K562 (cell line): ENCODE results near the gene CHRNA9. TPM values are rescaled to one million over a fixed set of nuclear protein-coding genes. Genes with fewer than 3 reads are reported as not detected.
A peak's percentile ranks its signal among the peaks of the same experiment; 100 is the strongest.

ENCODE experiments used
- DACH1 ChIP-seq: fragments of 450-650 bp; IDR thresholded peaks from 2 replicates; pipeline ENCODE4 v1.6.1; 2018; ENCODE audit not compliant: partially characterized antibody
- DPF2 ChIP-seq: fragments of 450-650 bp; IDR thresholded peaks from 2 replicates; pipeline ENCODE4 v1.6.1; 2016
- GTF2B ChIP-seq: IDR thresholded peaks from 2 replicates; pipeline ENCODE4 v1.6.1; 2011; ENCODE audit not compliant: insufficient read length; ENCODE audit errors: extremely low read depth
- GTF2E2 ChIP-seq: fragments of 200-800 bp; sonication (Bioruptor generic); IDR thresholded peaks from 2 replicates; pipeline ENCODE4 v1.6.1; 2016; ENCODE audit warnings: missing genetic modification characterization, missing compliant biosample characterization
- JUND ChIP-seq, 2 experiments: IDR thresholded peaks; 2 replicates in 1 of 2; 3 replicates in 1 of 2; pipeline ENCODE4 v1.6.1; 2011; ENCODE audit warnings: borderline replicate concordance in 2 of 2, low read depth in 2 of 2, low read length in 2 of 2, improper control_type of control experiment in 1 of 2, missing biosample characterization in 1 of 2, missing genetic modification characterization in 1 of 2, missing genetic modification reagents in 1 of 2
- KLF10 ChIP-seq: fragments of 250-450 bp; sonication (Bioruptor Pico); IDR thresholded peaks from 2 replicates; pipeline ENCODE4 v1.6.1; 2021; ENCODE audit warnings: matching md5 sums
- MBD1 ChIP-seq: fragments of 250-450 bp; sonication (Bioruptor Pico); IDR thresholded peaks from 2 replicates; pipeline ENCODE4 v1.8.0; 2022; ENCODE audit warnings: inconsistent platforms
- NONO ChIP-seq, 2 experiments: fragments of 200-400 bp in 1 of 2; fragments of 450-650 bp in 1 of 2; formaldehyde crosslinking in 1 of 2; IDR thresholded peaks; 2 replicates each; pipeline ENCODE4 v1.6.1; 2017; ENCODE audit warnings: low read depth in 2 of 2, mild to moderate bottlenecking in 2 of 2, moderate library complexity in 2 of 2, low read length in 1 of 2
- NR2C2 ChIP-seq, 2 experiments: fragments of 200-800 bp in 1 of 2; sonication (Bioruptor generic) in 1 of 2; sonication (generic) in 1 of 2; formaldehyde crosslinking in 1 of 2; IDR thresholded peaks; 2 replicates each; pipeline versions ENCODE4 v1.6.1 to v1.8.0; 2016 to 2022; ENCODE audit warnings: mild to moderate bottlenecking in 1 of 2, missing compliant biosample characterization in 1 of 2, missing genetic modification characterization in 1 of 2, missing genetic modification reagents in 1 of 2
- POLR2AphosphoS5 ChIP-seq: IDR thresholded peaks from 2 replicates; pipeline ENCODE4 v1.6.1; 2011; ENCODE audit warnings: mild to moderate bottlenecking, low read depth, low read length, moderate library complexity; ENCODE audit not compliant: control insufficient read depth, insufficient read depth
- RAD21 ChIP-seq, 2 experiments: fragments of 250-450 bp in 1 of 2; fragments of 450-650 bp in 1 of 2; sonication (Bioruptor Pico) in 1 of 2; formaldehyde crosslinking in 1 of 2; IDR thresholded peaks in 1 of 2; conservative IDR thresholded peaks in 1 of 2; 2 replicates each; pipeline versions ENCODE4 v1.4.0 to v1.8.0; 2020 to 2022; ENCODE audit warnings: mild to moderate bottlenecking in 2 of 2, moderate library complexity in 1 of 2
- SNRNP70 ChIP-seq: fragments of 200-400 bp; formaldehyde crosslinking; optimal IDR thresholded peaks from 2 replicates; pipeline ENCODE3; 2017; ENCODE audit warnings: low read depth, low read length
- SPI1 ChIP-seq: IDR thresholded peaks from 2 replicates; pipeline ENCODE4 v1.6.1; 2011; ENCODE audit warnings: low read depth, low read length, control low read depth, borderline replicate concordance
- ZNF512 ChIP-seq: IDR thresholded peaks from 2 replicates; pipeline ENCODE4 v1.6.1; 2016; ENCODE audit warnings: missing genetic modification characterization, missing compliant biosample characterization
- ZNF707 ChIP-seq: fragments of 250-450 bp; sonication (Bioruptor Pico); conservative IDR thresholded peaks from 2 replicates; pipeline ENCODE4 v1.8.0; 2022; ENCODE audit warnings: inconsistent platforms, mild to moderate bottlenecking, moderate library complexity
- polyA plus RNA-seq, 8 experiments: library from polyadenylated mRNA; depleted of rRNA in 4 of 8; stranded (reverse) in 5 of 8; unstranded in 3 of 8; fragments of >200 nt; fragmentation: Nextera tagmentation in 2 of 8; fragmentation: Illumina TruSeq in 1 of 8; extraction: Ambion mirVana in 2 of 8; extraction: Trizol in 1 of 8; gene quantifications; 2 replicates each; pipeline versions ENCODE4 v1.2.1 to v1.2.3, GENCODE V29; 2011 to 2014; ENCODE audit warnings: inconsistent platforms in 1 of 8, missing spikeins in 1 of 8
- total RNA-seq, 7 experiments: library from RNA; depleted of rRNA in 6 of 7; stranded (reverse); fragments of >200 nt in 6 of 7; fragmentation: Illumina TruSeq in 2 of 7; extraction: Trizol in 2 of 7; gene quantifications; 2 replicates each; pipeline versions ENCODE4 v1.2.1 to v1.2.3, GENCODE V29; 2011 to 2021; ENCODE audit warnings: low replicate concordance in 1 of 7
- TF ChIP-seq, protein P1 (sequence below): sonication (generic); IDR thresholded peaks from 2 replicates; pipeline ENCODE4 v1.6.1; 2016

CHRNA9 gene
- total and polyA plus RNA-seq, 9 of the 15 experiments (the other 6 are each of a cell fraction or from before 2014, with no cell fraction given) = not detected

DNA sequence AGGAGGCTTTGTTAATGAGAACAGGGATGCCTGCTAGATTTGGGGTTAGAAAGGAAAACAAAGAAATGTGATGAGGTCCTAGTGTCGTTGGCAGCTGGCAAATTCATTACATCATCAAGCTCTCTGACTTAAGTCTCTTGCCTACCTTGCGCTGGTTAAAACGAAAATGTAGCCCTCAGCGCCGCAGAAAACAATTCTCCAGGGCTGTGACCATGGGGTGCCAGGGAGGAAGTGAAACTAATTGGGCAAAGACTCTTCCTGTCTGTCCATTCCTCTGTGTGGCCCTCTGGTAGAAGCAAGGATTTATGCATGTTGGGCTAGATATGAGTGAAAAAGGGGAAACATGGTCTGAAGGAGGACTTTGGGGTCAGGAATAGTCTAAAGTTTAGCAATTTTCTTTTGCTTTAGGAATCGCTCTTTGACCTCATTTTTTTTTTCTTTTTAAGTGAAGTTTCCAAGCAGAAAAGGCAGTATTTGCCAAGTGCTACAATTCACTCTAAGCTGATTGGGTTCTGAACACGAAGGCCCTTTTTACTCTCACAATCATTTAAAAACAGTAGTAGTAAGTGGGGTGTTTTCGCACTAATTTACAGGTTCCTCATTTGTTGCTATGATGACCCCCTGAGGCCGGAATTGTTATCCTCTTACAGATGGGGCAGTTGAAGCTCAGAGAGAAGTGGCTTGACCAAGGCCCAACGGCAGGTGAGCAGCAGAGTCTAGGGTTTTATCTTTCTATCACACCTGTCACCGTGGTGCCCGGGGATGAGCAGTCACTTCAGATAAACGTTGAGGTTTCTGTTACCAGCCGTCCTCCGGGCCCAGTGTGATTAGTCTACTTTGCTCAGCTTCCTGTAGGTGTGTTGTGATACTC is 27.3 kb upstream of the CHRNA9 start (continued):
- TF ChIP-seq NR2C2 (CRISPR knock-in tag; IDR thresholded peaks at IDR 0.05) (no peak), NR2C2 (tag; IDR thresholded peaks at IDR 0.05) (peak; percentile 62), ZNF707 (CRISPR knock-in tag) (peak; percentile 63; the same call in 1 of the 2 replicates), GTF2E2 (tag) (no peak), ZNF512 (tag) (no peak), DACH1 (no peak), SPI1 (peak; percentile 74; the same call in 1 of the 2 replicates), POLR2AphosphoS5 (peak; percentile 87), KLF10 (CRISPR knock-in tag) (no peak), JUND (IDR thresholded peaks at IDR 0.05; ENCODE audit: borderline replicate concordance, low read depth, low read length) (no peak; the same call in 1 of the 2 replicates), JUND (tag; IDR thresholded peaks at IDR 0.05; ENCODE audit: borderline replicate concordance, low read depth, low read length) (no peak; the same call in 2 of the 3 replicates), MBD1 (CRISPR knock-in tag) (no peak), DPF2 (peak; percentile 73), GTF2B (no peak), RAD21 (CRISPR knock-in tag; conservative IDR thresholded peaks at IDR 0.05 in 1 of 2, IDR thresholded peaks at IDR 0.05 in 1 of 2) (peak; percentile 43 to 58), SNRNP70 (no peak), NONO (IDR thresholded peaks at IDR 0.05; ENCODE audit: low read depth in 2 of 2, low read length in 1 of 2) (no peak)
- TF ChIP-seq, protein P1, sequence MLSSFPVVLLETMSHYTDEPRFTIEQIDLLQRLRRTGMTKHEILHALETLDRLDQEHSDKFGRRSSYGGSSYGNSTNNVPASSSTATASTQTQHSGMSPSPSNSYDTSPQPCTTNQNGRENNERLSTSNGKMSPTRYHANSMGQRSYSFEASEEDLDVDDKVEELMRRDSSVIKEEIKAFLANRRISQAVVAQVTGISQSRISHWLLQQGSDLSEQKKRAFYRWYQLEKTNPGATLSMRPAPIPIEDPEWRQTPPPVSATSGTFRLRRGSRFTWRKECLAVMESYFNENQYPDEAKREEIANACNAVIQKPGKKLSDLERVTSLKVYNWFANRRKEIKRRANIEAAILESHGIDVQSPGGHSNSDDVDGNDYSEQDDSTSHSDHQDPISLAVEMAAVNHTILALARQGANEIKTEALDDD = peak; percentile 68; the same call in 1 of the 2 replicates
